GM13977 (cell line): ENCODE results near the gene TMEM14A.

Experiments used
- DNase-seq: peaks from one replicate; pipeline ENCODE4 v3.0.0; 2012; ENCODE audit warnings: low spot score
- in situ Hi-C: fragments of 300-500 bp; cut with MboI; formaldehyde crosslinking; loops from one replicate; pipeline ENCODE4 v1.12.0; 2022; ENCODE audit warnings: low sequenced_read_pairs, low pct_unique_long_range_greater_than_20kb, mixed read lengths, inconsistent platforms; ENCODE audit not compliant: unreplicated experiment
- TF ChIP-seq, protein P1 (sequence below): IDR thresholded peaks from 2 replicates; pipeline ENCODE4 v1.5.1; 2012; ENCODE audit warnings: mild to moderate bottlenecking, control low read depth; ENCODE audit not compliant: insufficient read depth; ENCODE audit errors: extremely low read depth, missing control alignments

Gene TMEM14A

GRCh38 chr6:52726193-52726542 lies 55.3 kb downstream of the TMEM14A start:
- no peak for DNase-seq
- in situ Hi-C loops = no loop called here
- TF ChIP-seq, protein P1, sequence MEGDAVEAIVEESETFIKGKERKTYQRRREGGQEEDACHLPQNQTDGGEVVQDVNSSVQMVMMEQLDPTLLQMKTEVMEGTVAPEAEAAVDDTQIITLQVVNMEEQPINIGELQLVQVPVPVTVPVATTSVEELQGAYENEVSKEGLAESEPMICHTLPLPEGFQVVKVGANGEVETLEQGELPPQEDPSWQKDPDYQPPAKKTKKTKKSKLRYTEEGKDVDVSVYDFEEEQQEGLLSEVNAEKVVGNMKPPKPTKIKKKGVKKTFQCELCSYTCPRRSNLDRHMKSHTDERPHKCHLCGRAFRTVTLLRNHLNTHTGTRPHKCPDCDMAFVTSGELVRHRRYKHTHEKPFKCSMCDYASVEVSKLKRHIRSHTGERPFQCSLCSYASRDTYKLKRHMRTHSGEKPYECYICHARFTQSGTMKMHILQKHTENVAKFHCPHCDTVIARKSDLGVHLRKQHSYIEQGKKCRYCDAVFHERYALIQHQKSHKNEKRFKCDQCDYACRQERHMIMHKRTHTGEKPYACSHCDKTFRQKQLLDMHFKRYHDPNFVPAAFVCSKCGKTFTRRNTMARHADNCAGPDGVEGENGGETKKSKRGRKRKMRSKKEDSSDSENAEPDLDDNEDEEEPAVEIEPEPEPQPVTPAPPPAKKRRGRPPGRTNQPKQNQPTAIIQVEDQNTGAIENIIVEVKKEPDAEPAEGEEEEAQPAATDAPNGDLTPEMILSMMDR = no peak

- DNase-seq = no peak
- TF ChIP-seq, protein P1 = no peak
- in situ Hi-C loops = no loop called here
These were observed 56.0 kb downstream of the TMEM14A start for GRCh38 chr6:52726741-52727535.

GRCh38 chr6:52727908-52728307 lies 57.0 kb downstream of the TMEM14A start:
- DNase-seq = no peak
- in situ Hi-C loops = no loop called here
- TF ChIP-seq, protein P1 = no peak

- in situ Hi-C loops = no loop called here
- TF ChIP-seq, protein P1 = no peak
- DNase-seq = no peak
These were observed 57.5 kb downstream of the TMEM14A start for GRCh38 chr6:52728394-52728793.

DNA sequence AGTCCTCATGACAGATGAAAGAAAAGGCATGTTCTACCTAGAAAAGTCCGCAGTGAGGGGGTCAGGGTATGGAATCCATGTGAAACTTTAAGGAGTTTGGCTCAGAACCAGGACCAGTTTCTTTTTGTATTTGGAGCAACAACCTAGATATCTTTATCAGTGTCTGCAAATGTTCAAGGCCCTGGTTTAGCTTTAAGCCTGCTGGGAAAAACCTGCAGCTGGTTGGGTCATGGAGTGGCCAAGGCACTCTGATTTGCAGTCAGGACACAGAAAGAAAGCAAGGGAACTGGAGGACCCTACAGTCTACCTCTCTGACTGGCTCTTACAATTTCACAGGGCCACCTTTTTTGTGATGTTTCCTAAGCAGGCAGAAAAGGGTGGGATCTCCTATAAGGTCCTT lies 58.7 kb downstream of the TMEM14A start:
- TF ChIP-seq, protein P1 = no peak
- in situ Hi-C loops = no loop called here
- DNase-seq = no peak

- in situ Hi-C loops = no loop called here
- TF ChIP-seq, protein P1 = no peak
- no peak for DNase-seq
These were observed 60.8 kb downstream of the TMEM14A start for GRCh38 chr6:52731719-52732118.

DNA sequence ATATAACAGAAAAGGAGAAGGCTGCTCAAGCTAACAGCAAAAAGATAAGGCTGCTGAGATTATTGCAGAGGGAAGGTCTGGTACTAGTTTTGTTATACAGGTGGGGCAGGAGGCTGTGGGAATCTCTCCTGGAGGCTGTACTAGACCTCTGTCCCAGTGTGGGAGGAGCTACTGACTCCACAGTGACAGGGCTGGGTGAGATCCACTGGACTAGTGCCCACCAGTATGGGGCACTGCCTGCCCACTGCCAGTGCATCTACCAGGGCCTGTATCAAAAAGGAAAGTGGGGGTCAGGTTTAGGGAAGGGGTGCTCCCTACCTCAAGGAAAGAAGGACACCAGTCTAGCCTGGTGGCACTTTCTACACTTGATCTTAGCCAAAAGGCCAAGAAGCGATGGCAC lies 62.3 kb downstream of the TMEM14A start:
- TF ChIP-seq, protein P1 = no peak
- DNase-seq = no peak
- in situ Hi-C loops = no loop called here
